GM12865 (cell line): ENCODE data around the gene IFIT5.

Experiments used
- DNase-seq: peaks from one replicate; pipeline ENCODE4 v3.0.0; 2010; ENCODE audit warnings: low read depth
- H3K4me3 ChIP-seq: 2 replicates; pipeline ENCODE4 v1.5.1; 2011; ENCODE audit warnings: mild to moderate bottlenecking, low read depth, low read length, control low read depth
- TF ChIP-seq, protein P1 (sequence below): IDR thresholded peaks from 2 replicates; pipeline ENCODE4 v1.5.1; 2011; ENCODE audit warnings: low read length, control low read depth, low read depth, inconsistent platforms; ENCODE audit not compliant: insufficient read depth; ENCODE audit errors: missing control alignments

Gene IFIT5

GRCh38 chr10:89450901-89451300 is 36.5 kb downstream of the IFIT5 start:
- TF ChIP-seq, protein P1, sequence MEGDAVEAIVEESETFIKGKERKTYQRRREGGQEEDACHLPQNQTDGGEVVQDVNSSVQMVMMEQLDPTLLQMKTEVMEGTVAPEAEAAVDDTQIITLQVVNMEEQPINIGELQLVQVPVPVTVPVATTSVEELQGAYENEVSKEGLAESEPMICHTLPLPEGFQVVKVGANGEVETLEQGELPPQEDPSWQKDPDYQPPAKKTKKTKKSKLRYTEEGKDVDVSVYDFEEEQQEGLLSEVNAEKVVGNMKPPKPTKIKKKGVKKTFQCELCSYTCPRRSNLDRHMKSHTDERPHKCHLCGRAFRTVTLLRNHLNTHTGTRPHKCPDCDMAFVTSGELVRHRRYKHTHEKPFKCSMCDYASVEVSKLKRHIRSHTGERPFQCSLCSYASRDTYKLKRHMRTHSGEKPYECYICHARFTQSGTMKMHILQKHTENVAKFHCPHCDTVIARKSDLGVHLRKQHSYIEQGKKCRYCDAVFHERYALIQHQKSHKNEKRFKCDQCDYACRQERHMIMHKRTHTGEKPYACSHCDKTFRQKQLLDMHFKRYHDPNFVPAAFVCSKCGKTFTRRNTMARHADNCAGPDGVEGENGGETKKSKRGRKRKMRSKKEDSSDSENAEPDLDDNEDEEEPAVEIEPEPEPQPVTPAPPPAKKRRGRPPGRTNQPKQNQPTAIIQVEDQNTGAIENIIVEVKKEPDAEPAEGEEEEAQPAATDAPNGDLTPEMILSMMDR, result no peak
- no peak overlapping the region for H3K4me3 ChIP-seq
- no peak for DNase-seq

DNA sequence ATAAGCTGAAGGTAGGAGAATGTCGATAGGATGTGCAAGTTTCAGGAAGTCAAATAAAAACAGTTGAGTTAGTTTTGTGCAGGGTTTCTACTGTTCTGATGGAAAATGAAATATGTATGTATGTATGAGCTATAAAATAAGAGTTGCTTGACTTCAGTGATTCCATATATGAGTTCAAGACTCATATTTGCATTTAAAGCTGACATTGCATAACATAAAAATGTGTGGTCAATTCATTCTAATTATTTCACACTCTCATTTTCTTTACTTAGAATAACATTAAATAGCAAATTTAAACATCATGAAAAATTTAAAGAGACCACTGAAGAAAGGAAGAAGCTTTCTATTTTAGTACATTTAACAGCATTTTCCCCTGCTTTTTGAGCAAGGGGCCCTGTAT is 37.8 kb downstream of the IFIT5 start:
- DNase-seq, result no peak
- no peak overlapping the region for H3K4me3 ChIP-seq
- TF ChIP-seq, protein P1, result no peak

- TF ChIP-seq, protein P1, result no peak
- no peak overlapping the region for H3K4me3 ChIP-seq
- DNase-seq, result no peak
Observed at GRCh38 chr10:89454561-89455347, 40.4 kb downstream of the IFIT5 start.

- no peak overlapping the region for H3K4me3 ChIP-seq
- no peak for DNase-seq
- TF ChIP-seq, protein P1, result no peak
Observed at GRCh38 chr10:89458291-89458690, 43.9 kb downstream of the IFIT5 start.

DNA sequence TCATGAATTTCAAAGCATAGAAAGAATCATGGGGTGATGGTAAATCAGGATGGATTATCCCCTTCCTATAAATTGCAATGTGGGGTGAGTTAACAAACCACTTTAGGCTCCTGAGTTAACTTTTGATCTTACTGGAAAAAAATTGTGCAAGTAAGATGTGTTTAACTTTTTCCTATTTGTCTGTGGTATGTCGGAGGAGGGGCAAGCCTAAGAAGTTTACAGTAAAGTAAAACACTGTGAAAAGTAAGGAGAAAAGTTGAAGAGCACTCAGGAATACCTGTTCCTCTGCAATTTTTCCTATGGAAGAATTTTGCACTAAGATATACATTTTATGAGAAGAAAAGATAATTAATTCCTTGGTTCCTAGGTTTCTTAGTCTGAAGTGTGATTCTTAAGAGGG is 44.4 kb downstream of the IFIT5 start:
- no peak overlapping the region for H3K4me3 ChIP-seq
- TF ChIP-seq, protein P1, result no peak
- no peak for DNase-seq

DNA sequence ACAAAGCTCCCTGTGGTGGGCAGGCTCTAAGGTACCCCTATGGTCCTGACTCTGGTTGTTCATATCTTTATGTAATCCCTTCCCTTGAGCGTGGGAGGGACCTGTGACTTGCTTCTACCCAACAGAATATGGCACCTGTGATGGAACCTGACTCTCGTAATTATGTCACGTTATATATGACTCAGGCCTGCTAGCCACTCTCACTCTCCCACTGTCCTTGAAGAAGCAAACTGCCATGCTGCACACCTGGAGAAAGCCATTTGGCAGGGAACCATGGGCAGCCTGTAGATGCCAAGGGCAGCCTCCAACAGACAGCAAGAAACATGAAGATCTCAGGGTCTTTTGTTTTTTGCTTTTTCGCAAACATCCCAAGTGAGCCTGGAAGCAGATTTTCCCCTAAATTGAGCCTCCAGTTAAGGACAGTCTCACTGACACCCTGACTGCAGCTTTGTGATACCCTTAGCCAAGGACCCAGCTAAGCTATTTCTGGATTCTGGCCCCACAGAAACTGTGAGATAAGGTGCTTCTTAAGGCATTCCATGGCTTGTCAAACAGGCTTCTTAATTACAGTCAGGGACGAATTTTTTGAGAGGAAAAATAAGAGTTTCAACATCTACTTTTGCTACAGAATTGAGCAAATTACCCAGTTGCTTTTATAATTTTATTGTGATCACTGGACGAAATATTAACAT is 49.6 kb downstream of the IFIT5 start:
- TF ChIP-seq, protein P1, result no peak
- no peak for DNase-seq
- no peak overlapping the region for H3K4me3 ChIP-seq
